Mesothelial cell of epicardium (in vitro differentiated cells): ENCODE results near the gene FBXO21. TPM values are rescaled to one million over a fixed set of nuclear protein-coding genes. Genes with fewer than 3 reads are reported as not detected.
A peak's percentile ranks its signal among the peaks of the same experiment; 100 is the strongest.

Source experiments
- DNase-seq, 2 experiments: peaks; one replicate each; pipeline ENCODE4 v3.0.0; 2021; ENCODE audit warnings: low spot score in 2 of 2; ENCODE audit not compliant: unreplicated experiment in 2 of 2
- H3K27ac Mint-ChIP-seq: 2 replicates; pipeline ENCODE4 v1.8.0; 2021; ENCODE audit warnings: mixed read lengths
- H3K27me3 Mint-ChIP-seq: 2 replicates; pipeline ENCODE4 v1.8.0; 2021; ENCODE audit warnings: low read depth, mixed read lengths
- H3K36me3 Mint-ChIP-seq: 2 replicates; pipeline ENCODE4 v1.8.0; 2021; ENCODE audit warnings: mixed read lengths
- H3K4me1 Mint-ChIP-seq: 2 replicates; pipeline ENCODE4 v1.8.0; 2021; ENCODE audit warnings: mixed read lengths
- H3K4me3 Mint-ChIP-seq: 2 replicates; pipeline ENCODE4 v1.8.0; 2021; ENCODE audit warnings: mild to moderate bottlenecking, moderate library complexity, mixed read lengths
- H3K9me3 Mint-ChIP-seq: 2 replicates; pipeline ENCODE4 v1.8.0; 2021; ENCODE audit warnings: mixed read lengths
- total RNA-seq: library from RNA; stranded (reverse); gene quantifications from 3 replicates; pipeline ENCODE4 v1.2.1, GENCODE V29; 2021
- TF ChIP-seq, protein P1 (sequence below): fragments of 200-600 bp; sonication (generic); IDR thresholded peaks from one replicate; pipeline ENCODE4 v1.5.0; 2021; ENCODE audit warnings: antibody characterized with exemption; ENCODE audit not compliant: unreplicated experiment

FBXO21 gene
- total RNA-seq, 1 donor from 2014 or later = 57.5 TPM

DNA sequence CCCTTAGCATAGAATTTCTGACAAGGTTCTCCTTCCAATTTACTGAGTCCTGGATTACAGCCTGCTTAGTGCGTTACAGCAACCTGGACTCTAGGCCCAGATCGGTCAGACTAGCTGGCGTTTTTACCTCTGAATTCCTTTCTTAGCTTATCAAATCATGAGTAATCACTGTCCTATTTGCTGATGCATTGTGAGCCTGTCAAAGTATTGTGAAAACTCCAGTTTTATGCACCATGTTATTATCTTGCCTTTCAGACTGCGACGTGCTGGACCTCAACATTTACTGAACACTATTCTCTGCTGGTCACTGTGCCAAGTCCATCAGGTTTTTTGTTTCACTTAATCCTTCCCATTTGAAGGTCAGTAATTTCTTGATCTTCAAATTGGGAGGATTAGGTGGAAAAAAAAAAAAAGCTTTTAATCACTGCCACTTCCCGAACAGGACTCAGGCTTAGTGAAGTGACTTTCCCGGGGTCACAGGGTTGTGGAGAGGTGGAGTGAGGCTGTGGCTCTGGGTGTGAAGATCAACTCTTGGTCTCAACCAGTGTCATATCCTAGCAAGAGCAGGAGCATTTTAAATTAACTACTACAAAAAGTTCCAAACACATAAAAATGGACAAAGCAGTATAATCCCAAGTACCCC, 31.2 kb downstream of the FBXO21 start:
- Mint-ChIP-seq H3K27me3 (no peaks in the 10 kb centered on the region), H3K4me3 (no peak overlapping the region), H3K36me3 (peaks cover 48% of the 10 kb centered on the region), H3K4me1 (peaks cover 12% of the 10 kb centered on the region), H3K9me3 (no peaks in the 10 kb centered on the region), H3K27ac (peak overlapping the region; percentile 40)
- DNase-seq = no peak
- TF ChIP-seq, protein P1, sequence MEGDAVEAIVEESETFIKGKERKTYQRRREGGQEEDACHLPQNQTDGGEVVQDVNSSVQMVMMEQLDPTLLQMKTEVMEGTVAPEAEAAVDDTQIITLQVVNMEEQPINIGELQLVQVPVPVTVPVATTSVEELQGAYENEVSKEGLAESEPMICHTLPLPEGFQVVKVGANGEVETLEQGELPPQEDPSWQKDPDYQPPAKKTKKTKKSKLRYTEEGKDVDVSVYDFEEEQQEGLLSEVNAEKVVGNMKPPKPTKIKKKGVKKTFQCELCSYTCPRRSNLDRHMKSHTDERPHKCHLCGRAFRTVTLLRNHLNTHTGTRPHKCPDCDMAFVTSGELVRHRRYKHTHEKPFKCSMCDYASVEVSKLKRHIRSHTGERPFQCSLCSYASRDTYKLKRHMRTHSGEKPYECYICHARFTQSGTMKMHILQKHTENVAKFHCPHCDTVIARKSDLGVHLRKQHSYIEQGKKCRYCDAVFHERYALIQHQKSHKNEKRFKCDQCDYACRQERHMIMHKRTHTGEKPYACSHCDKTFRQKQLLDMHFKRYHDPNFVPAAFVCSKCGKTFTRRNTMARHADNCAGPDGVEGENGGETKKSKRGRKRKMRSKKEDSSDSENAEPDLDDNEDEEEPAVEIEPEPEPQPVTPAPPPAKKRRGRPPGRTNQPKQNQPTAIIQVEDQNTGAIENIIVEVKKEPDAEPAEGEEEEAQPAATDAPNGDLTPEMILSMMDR = no peak

GRCh38 chr12:117158096-117158495, 32.2 kb downstream of the FBXO21 start:
- DNase-seq = no peak
- Mint-ChIP-seq H3K36me3 (peaks cover 51% of the 10 kb centered on the region), H3K27me3 (no peaks in the 10 kb centered on the region), H3K27ac (no peak overlapping the region), H3K4me1 (peaks cover 12% of the 10 kb centered on the region), H3K4me3 (no peak overlapping the region), H3K9me3 (no peaks in the 10 kb centered on the region)
- TF ChIP-seq, protein P1 = no peak

GRCh38 chr12:117155278-117156060, 34.8 kb downstream of the FBXO21 start:
- H3K27ac Mint-ChIP-seq = no peak overlapping the region
- H3K27me3 Mint-ChIP-seq = no peaks in the 10 kb centered on the region
- TF ChIP-seq, protein P1 = peak; percentile 83
- peak; percentile 38 to 77 for DNase-seq
- H3K4me3 Mint-ChIP-seq = no peak overlapping the region
- no peaks in the 10 kb centered on the region for H3K4me1 Mint-ChIP-seq
- peaks cover 53% of the 10 kb centered on the region for H3K36me3 Mint-ChIP-seq
- H3K9me3 Mint-ChIP-seq = no peaks in the 10 kb centered on the region

- H3K9me3 Mint-ChIP-seq = no peaks in the 10 kb centered on the region
- no peak overlapping the region for H3K27ac Mint-ChIP-seq
- H3K4me1 Mint-ChIP-seq = no peaks in the 10 kb centered on the region
- no peaks in the 10 kb centered on the region for H3K27me3 Mint-ChIP-seq
- DNase-seq = no peak
- TF ChIP-seq, protein P1 = no peak
- H3K4me3 Mint-ChIP-seq = no peak overlapping the region
- peaks cover 43% of the 10 kb centered on the region for H3K36me3 Mint-ChIP-seq
These were observed 37.2 kb downstream of the FBXO21 start for GRCh38 chr12:117152793-117153775.

- Mint-ChIP-seq H3K4me1 (no peaks in the 10 kb centered on the region), H3K27ac (no peak overlapping the region), H3K27me3 (no peaks in the 10 kb centered on the region), H3K36me3 (peaks cover 36% of the 10 kb centered on the region), H3K9me3 (no peaks in the 10 kb centered on the region), H3K4me3 (no peak overlapping the region)
- no peak for DNase-seq
- TF ChIP-seq, protein P1 = no peak
These were observed 38.8 kb downstream of the FBXO21 start for GRCh38 chr12:117151403-117152031.
